Measurements from ENCODE around the gene FLNB. TPM values are rescaled to one million over a fixed set of nuclear protein-coding genes. Genes with fewer than 3 reads are reported as not detected.

Gene FLNB
- total RNA-seq, 1 experiment from 2014 or later = 127 TPM

GRCh38 chr3:58191361-58191991 is 183.3 kb downstream of the FLNB start:
- ChIA-PET POLR2A (no interaction called here), CTCF (interaction anchor here (5.6 to 8.1 kb wide), 2 partner anchors 14 to 26 kb away, joined by 88 to 118 read pairs; no protein-coding TSS in a partner anchor)
- H3K4me3 Mint-ChIP-seq = no peak overlapping the region
- H3K9me3 Mint-ChIP-seq = no peaks in the 10 kb centered on the region
- H3K4me1 Mint-ChIP-seq = peaks cover 16% of the 10 kb centered on the region
- ATAC-seq (no peak), DNase-seq (ENCODE audit: low spot score) (no peak)
- no peak overlapping the region for H3K27ac Mint-ChIP-seq
- TF ChIP-seq GABPB1 (CRISPR knock-in tag; IDR thresholded peaks at IDR 0.05) (peak; percentile 78), E2F4 (CRISPR knock-in tag; IDR thresholded peaks at IDR 0.05; ENCODE audit: borderline replicate concordance, low read depth) (no peak)
- no peaks in the 10 kb centered on the region for H3K27me3 Mint-ChIP-seq (ENCODE audit: low read depth)
- no peaks in the 10 kb centered on the region for H3K36me3 Mint-ChIP-seq

GRCh38 chr3:58192069-58192468 is 183.8 kb downstream of the FLNB start:
- peaks cover 16% of the 10 kb centered on the region for H3K4me1 Mint-ChIP-seq
- DNase-seq (ENCODE audit: low spot score) = no peak
- ChIA-PET CTCF (interaction anchor here (1.9 to 5.6 kb wide), 2 partner anchors 15 to 25 kb away, joined by 5 to 88 read pairs; no protein-coding TSS in a partner anchor), POLR2A (no interaction called here)
- no peaks in the 10 kb centered on the region for H3K9me3 Mint-ChIP-seq
- ATAC-seq = no peak
- no peaks in the 10 kb centered on the region for H3K36me3 Mint-ChIP-seq
- H3K27ac Mint-ChIP-seq = no peak overlapping the region
- H3K27me3 Mint-ChIP-seq (ENCODE audit: low read depth) = no peaks in the 10 kb centered on the region
- H3K4me3 Mint-ChIP-seq = no peak overlapping the region
- TF ChIP-seq CREM (CRISPR knock-in tag; IDR thresholded peaks at IDR 0.05) (no peak), TP53 (CRISPR knock-in tag; IDR thresholded peaks at IDR 0.05) (no peak), SOX15 (CRISPR knock-in tag; IDR thresholded peaks at IDR 0.05) (no peak), SMAD4 (CRISPR knock-in tag; IDR thresholded peaks at IDR 0.05) (no peak), CREB1 (CRISPR knock-in tag; IDR thresholded peaks at IDR 0.05) (no peak), PRDM15 (CRISPR knock-in tag; IDR thresholded peaks at IDR 0.05) (no peak), IRF1 (CRISPR knock-in tag; IDR thresholded peaks at IDR 0.05) (no peak), MXD4 (CRISPR knock-in tag; IDR thresholded peaks at IDR 0.05; ENCODE audit: borderline replicate concordance) (no peak), NR2C2 (CRISPR knock-in tag; IDR thresholded peaks at IDR 0.05) (no peak), SMAD3 (CRISPR knock-in tag; IDR thresholded peaks at IDR 0.05; ENCODE audit: borderline replicate concordance) (no peak), SP1 (CRISPR knock-in tag; conservative IDR thresholded peaks at IDR 0.05) (no peak), ESRRA (CRISPR knock-in tag; IDR thresholded peaks at IDR 0.05; ENCODE audit: borderline replicate concordance) (no peak), AFF4 (CRISPR knock-in tag; IDR thresholded peaks at IDR 0.05; ENCODE audit: borderline replicate concordance) (no peak), ZNF671 (CRISPR knock-in tag; IDR thresholded peaks at IDR 0.05) (no peak), CBFB (CRISPR knock-in tag; IDR thresholded peaks at IDR 0.05; ENCODE audit: low read depth) (no peak), E2F5 (CRISPR knock-in tag; IDR thresholded peaks at IDR 0.05) (no peak), MAX (CRISPR knock-in tag; IDR thresholded peaks at IDR 0.05) (no peak), PREB (CRISPR knock-in tag; IDR thresholded peaks at IDR 0.05; ENCODE audit: borderline replicate concordance) (no peak)
